ENCODE measurements around the gene MIDN. TPM values are rescaled to one million over a fixed set of nuclear protein-coding genes. Genes with fewer than 3 reads are reported as not detected.
"Not testable (repeated sequence)": the region's sequence is repeated elsewhere in the genome, so short reads cannot be mapped to it uniquely, and the experiment has no call there.

The MIDN gene
- total RNA-seq: 10 to 100 TPM; 36.3 to 43.5 TPM

DNA sequence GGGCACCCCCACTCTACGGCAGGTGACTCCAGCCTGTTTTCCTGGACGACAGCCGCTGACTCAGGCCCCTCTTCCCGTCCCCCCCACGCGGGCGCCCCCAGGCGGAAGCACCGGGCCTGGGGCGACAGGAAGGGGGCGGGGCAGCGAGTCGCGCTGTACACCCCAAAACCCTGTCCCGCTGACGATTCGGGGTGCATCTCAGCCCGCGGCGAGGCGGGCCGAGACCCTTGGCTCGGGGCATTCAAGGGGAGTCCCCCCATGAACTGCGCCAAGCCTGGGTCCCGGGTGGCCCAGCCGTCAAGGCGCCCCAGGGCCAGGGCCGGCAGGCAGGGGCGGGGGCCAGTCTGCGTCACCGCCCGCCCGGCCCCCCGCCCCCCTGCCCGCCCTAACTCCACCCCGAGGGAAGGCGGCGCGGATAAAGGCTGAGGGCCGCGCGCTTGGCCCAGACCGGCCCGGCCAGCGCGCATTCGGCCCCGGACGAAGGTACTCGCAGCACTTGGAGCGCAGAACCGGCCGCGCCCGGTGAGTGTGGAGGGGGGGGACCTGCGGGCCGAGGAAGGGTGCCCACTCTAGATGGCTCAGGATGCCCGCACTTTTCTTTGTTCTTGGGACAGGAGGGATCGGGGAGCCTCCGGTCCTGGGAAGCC, at the start of gene MIDN:
TSS of gene MIDN (plus strand) at position 445 of the 647 bp plus-strand sequence. CDS start 1,714 bp downstream, outside the sequence.
- H3K4me1 ChIP-seq: peaks cover 70% of the 10 kb centered on the region
- peak within 1 kb of the TSS; percentile 99 to 100 (median 100) for H3K27ac ChIP-seq
- peak; percentile 87 to 90 (median 88) for DNase-seq
- 0 to 2% methylated on average over 23 to 46 of the region's 60 CpGs for WGBS, 2 donors
- intact Hi-C loops (cut with DNase I): no loop called here
- H3K36me3 ChIP-seq (replicated peaks in 1 of 2; ENCODE audit: insufficient read depth in 1 of 2, low read depth in 2 of 2): no peaks in the 10 kb centered on the region
- H3K9me3 ChIP-seq: no peaks in the 10 kb centered on the region
- H3K4me3 ChIP-seq: peak within 1 kb of the TSS; percentile 23 to 52
- no peaks in the 10 kb centered on the region for H3K27me3 ChIP-seq
- peak; percentile 28 for ATAC-seq
- TF ChIP-seq POLR2A (IDR thresholded peaks at IDR 0.05): peak; percentile 93 to 97 (median 97)
- TF ChIP-seq, protein P1, sequence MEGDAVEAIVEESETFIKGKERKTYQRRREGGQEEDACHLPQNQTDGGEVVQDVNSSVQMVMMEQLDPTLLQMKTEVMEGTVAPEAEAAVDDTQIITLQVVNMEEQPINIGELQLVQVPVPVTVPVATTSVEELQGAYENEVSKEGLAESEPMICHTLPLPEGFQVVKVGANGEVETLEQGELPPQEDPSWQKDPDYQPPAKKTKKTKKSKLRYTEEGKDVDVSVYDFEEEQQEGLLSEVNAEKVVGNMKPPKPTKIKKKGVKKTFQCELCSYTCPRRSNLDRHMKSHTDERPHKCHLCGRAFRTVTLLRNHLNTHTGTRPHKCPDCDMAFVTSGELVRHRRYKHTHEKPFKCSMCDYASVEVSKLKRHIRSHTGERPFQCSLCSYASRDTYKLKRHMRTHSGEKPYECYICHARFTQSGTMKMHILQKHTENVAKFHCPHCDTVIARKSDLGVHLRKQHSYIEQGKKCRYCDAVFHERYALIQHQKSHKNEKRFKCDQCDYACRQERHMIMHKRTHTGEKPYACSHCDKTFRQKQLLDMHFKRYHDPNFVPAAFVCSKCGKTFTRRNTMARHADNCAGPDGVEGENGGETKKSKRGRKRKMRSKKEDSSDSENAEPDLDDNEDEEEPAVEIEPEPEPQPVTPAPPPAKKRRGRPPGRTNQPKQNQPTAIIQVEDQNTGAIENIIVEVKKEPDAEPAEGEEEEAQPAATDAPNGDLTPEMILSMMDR (IDR thresholded peaks at IDR 0.05): peak in 4 of 7 experiments; percentile 22 to 43 (median 27)

GRCh38 chr19:1199531-1199930, 48.9 kb upstream of the MIDN start:
- DNase-seq (no peak), ATAC-seq (no peak)
- WGBS, 2 donors: 89 to 91% methylated on average over 3 to 10 of the region's 10 CpGs

GRCh38 chr19:1200614-1201013, 47.8 kb upstream of the MIDN start:
- H3K4me3 ChIP-seq; H3K27me3 ChIP-seq; ATAC-seq; intact Hi-C loops (cut with DNase I); DNase-seq; H3K4me1 ChIP-seq; H3K9me3 ChIP-seq; H3K27ac ChIP-seq; H3K36me3 ChIP-seq (replicated peaks in 1 of 2; ENCODE audit: insufficient read depth in 1 of 2, low read depth in 2 of 2): not testable (repeated sequence)
- 78 to 90% methylated on average over 4 of the region's 4 CpGs for WGBS, 2 donors

More at GRCh38 chr19:1199531-1199930, 48.9 kb upstream of the MIDN start:
- intact Hi-C loops (cut with DNase I): no loop called here
- Histone ChIP-seq H3K36me3 (replicated peaks in 1 of 2; ENCODE audit: insufficient read depth in 1 of 2, low read depth in 2 of 2) (no peaks in the 10 kb centered on the region), H3K9me3 (no peaks in the 10 kb centered on the region), H3K27ac (no peak overlapping the region), H3K27me3 (no peaks in the 10 kb centered on the region), H3K4me1 (no peaks in the 10 kb centered on the region), H3K4me3 (no peak overlapping the region)
- TF ChIP-seq POLR2A (IDR thresholded peaks at IDR 0.05): no peak
- TF ChIP-seq, protein P1 (IDR thresholded peaks at IDR 0.05): no peak

DNA sequence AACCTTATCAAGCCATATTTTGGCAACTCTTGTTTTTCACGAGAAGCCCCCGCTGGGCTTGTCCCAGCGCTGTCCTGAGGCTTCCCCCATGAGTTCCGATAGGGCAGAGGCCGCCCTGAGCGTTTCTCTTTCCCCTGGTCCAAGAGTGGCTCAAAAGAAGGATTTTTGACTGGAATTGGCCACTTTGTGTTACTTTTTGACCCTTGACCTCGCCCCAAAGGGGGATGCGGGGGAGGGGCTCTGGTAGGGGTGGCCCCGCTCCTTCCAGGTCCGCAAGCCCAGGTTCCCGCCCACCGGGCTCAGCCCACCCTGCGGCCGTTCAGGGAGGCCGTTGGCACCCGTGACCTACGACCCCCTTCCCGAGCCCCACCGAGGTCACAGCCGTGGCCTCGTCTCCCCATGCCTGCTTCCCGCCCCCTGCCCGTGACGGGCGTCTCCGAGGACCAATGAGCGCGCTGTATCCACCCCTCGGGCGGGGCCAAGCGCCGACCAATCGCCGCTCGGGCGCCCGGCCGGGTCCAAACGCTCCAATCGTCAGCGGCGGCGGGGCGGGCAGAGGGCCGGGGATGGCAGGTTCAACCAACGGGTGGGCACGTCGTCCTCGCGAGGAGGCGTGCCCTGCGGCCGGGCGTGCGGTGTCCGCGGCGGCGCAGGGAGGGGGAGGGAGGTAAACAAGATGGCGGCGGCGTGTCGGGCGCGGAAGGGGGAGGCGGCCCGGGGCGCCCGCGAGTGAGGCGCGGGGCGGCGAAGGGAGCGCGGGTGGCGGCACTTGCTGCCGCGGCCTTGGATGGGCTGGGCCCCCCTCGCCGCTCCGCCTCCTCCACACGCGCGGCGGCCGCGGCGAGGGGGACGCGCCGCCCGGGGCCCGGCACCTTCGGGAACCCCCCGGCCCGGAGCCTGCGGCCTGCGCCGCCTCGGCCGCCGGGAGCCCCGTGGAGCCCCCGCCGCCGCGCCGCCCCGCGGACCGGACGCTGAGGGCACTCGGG, 43.0 kb upstream of the MIDN start, which contains the start of gene STK11:
TSS of gene STK11 (plus strand) at position 665 of the 986 bp plus-strand sequence. CDS start 1,136 bp downstream, outside the sequence.
- DNase-seq: peak; percentile 98 to 99 (median 98)
- TF ChIP-seq, protein P1 (IDR thresholded peaks at IDR 0.05): no peak
- peak; percentile 34 to 62 (median 39) for TF ChIP-seq POLR2A (IDR thresholded peaks at IDR 0.05)
- H3K4me1 ChIP-seq: peaks cover 45% of the 10 kb centered on the region
- intact Hi-C loops (cut with DNase I): no loop called here
- 3 to 8% methylated on average over 39 to 103 of the region's 114 CpGs for WGBS, 2 donors
- no peaks in the 10 kb centered on the region for H3K27me3 ChIP-seq
- H3K36me3 ChIP-seq (replicated peaks in 1 of 2; ENCODE audit: insufficient read depth in 1 of 2, low read depth in 2 of 2): no peaks in the 10 kb centered on the region
- no peaks in the 10 kb centered on the region for H3K9me3 ChIP-seq
- peak within 1 kb of the TSS; percentile 54 to 79 for H3K4me3 ChIP-seq
- peak within 1 kb of the TSS; percentile 55 to 90 (median 78) for H3K27ac ChIP-seq
- ATAC-seq: peak; percentile 93

All from body of pancreas (tissue), 4 donors.